H1 (cell line): ENCODE measurements around the gene ANKLE1. TPM values are rescaled to one million over a fixed set of nuclear protein-coding genes. Genes with fewer than 3 reads are reported as not detected.

Experiments
- CBX5 ChIP-seq: fragments of 300-800, 300-1000 bp; sonication (generic); IDR thresholded peaks from 2 replicates; pipeline ENCODE4 v1.7.1; 2016; ENCODE audit warnings: antibody characterized with exemption, low read length, low read depth
- CHD1 ChIP-seq: IDR thresholded peaks from 2 replicates; pipeline ENCODE4 v1.6.1; 2012; ENCODE audit warnings: low read depth, low read length, improper control_type of control experiment
- KDM1A ChIP-seq: fragments of 200-600, 300-600 bp; sonication (generic); IDR thresholded peaks from 2 replicates; pipeline ENCODE4 v1.7.1; 2016; ENCODE audit warnings: mild to moderate bottlenecking, low read length, borderline replicate concordance
- KDM4A ChIP-seq: IDR thresholded peaks from one replicate; pipeline ENCODE4 v1.7.1; 2012; ENCODE audit warnings: low read depth, mild to moderate bottlenecking, moderate library complexity, low read length, inconsistent platforms; ENCODE audit not compliant: severe bottlenecking
- KDM5A ChIP-seq: fragments of 200-600 bp; IDR thresholded peaks from 2 replicates; pipeline ENCODE4 v1.7.1; 2012; ENCODE audit warnings: mild to moderate bottlenecking, low read length, inconsistent platforms, mixed read lengths
- POLR2A ChIP-seq, 2 experiments: IDR thresholded peaks; 1 replicate in 1 of 2; 2 replicates in 1 of 2; pipeline ENCODE4 v1.6.1; 2011; ENCODE audit warnings: low read depth in 2 of 2, low read length in 2 of 2, mild to moderate bottlenecking in 2 of 2; ENCODE audit errors: control extremely low read depth in 1 of 2
- polyA plus RNA-seq, 7 experiments: library from polyadenylated mRNA; depleted of rRNA in 3 of 7; stranded (reverse) in 5 of 7; unstranded in 2 of 7; fragments of >200 nt in 5 of 7; fragments of 200-250 nt in 2 of 7; gene quantifications; 1 replicate in 5 of 7; 2 replicates in 1 of 7; 4 replicates in 1 of 7; pipeline versions ENCODE4 v1.2.1 to v1.2.3, GENCODE V29; 2011 to 2013; ENCODE audit warnings: missing spikeins in 2 of 7, mixed read lengths in 2 of 7
- total RNA-seq: library from RNA; stranded (reverse); fragmentation: NEBNext Ultra II Directional; extraction: Animal tissue kit (Norgen Biotek cat#: 25700); gene quantifications from 2 replicates; pipeline ENCODE4 v1.2.1, GENCODE V29; 2021
- TF ChIP-seq, protein P1 (sequence below): IDR thresholded peaks from 2 replicates; pipeline ENCODE4 v1.6.1; 2011; ENCODE audit warnings: low read length, improper control_type of control experiment

ANKLE1 gene
- total and polyA plus RNA-seq, 2 of the 8 experiments (the other 6 are each of a cell fraction or from before 2014, with no cell fraction given) = 6.1 to 9.6 TPM

DNA sequence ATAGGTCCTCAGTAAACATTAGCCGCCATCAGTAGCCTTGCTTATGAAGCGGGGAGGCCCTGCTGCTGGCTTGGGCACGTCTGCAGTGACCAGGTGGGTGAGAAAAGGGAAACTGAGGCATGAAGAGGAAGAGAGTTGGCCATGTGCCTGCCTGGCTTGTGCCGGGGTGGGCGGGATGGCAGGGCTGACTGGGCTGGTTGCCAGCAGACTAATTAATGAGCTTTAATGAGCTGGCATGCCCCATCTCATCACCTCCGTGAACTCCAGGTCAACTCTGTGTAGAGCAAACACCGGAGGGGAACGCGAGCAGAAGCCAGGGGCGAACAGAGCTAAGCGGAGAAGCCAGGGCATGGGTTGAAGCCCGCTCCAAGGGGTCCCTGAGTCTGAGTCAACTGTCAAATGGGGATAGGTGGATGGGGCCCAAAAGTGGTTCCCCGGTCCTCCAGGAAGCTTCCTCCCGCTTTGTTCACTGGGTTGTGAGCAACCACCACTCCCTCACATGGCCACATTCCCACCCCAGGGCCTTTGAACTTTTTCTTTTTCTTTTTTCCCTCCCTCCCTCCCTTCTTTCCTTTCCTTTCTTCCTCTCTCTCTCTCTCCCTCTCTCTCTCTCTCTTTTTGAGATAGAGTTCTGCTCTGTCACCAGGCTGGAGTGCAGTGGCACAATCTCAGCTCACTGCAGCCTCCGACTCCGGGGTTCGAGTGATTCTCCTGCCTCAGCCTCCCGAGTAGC, 44.7 kb upstream of the ANKLE1 start (continued):
- TF ChIP-seq CHD1 (no peak), POLR2A (IDR thresholded peaks at IDR 0.05; ENCODE audit: control extremely low read depth in 1 of 2, low read depth in 2 of 2, low read length in 2 of 2) (no peak), KDM4A (no peak), CBX5 (no peak), KDM1A (no peak), KDM5A (no peak)
- TF ChIP-seq, protein P1, sequence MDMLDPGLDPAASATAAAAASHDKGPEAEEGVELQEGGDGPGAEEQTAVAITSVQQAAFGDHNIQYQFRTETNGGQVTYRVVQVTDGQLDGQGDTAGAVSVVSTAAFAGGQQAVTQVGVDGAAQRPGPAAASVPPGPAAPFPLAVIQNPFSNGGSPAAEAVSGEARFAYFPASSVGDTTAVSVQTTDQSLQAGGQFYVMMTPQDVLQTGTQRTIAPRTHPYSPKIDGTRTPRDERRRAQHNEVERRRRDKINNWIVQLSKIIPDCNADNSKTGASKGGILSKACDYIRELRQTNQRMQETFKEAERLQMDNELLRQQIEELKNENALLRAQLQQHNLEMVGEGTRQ = no peak
- TF ChIP-seq, all 59 proteins: peak for 0
